ENCODE measurements around the gene RIPOR2.

The RIPOR2 gene

DNA sequence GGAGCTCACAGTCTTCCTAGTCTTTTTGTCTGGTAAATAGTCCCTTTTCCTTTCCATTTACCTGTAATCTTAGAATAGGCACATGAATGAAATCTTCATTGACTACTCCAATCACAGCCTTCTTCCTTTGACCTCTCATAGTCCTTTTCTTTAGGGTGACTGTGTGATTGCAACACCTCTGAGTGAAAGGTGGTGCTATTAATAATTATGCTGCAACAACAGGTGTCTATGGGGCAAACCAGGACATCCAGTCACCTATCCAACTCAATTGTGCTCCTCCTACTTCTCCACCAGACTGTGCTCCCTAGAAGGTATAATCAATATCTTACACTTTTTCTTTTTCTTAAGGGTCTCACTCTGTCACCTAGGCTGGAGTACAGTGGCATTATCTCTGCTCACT, 29.4 kb downstream of the RIPOR2 start:
- DNase-seq (ENCODE audit: low read depth in 3 of 3) = no peak

GRCh38 chr6:24905483-24905882, 30.3 kb downstream of the RIPOR2 start:
- no peak for DNase-seq (ENCODE audit: low read depth in 3 of 3)

DNA sequence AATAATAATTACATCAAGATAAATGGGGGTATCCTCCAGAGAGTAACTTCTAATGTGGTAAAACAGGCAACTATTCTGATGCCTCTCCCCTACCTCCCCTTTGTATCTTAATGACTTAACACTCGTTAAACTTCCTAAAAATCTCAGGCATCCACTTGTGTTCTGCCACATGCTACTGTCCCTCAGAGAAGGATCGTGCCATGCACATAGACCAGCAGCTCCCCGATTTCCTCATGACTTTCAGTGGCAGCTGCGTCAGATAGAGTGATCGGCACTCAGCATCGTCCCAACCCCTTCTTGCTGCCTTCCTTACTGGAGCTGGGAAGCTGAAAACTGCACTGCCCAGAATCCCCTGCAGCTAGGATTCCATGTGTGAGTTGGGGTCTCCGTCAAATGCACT, 32.1 kb downstream of the RIPOR2 start:
- DNase-seq (ENCODE audit: low read depth in 3 of 3) = no peak

GRCh38 chr6:24902782-24903181, 33.0 kb downstream of the RIPOR2 start:
- DNase-seq (ENCODE audit: low read depth in 3 of 3) = no peak

GRCh38 chr6:24901698-24902328, 33.9 kb downstream of the RIPOR2 start:
- no peak for DNase-seq (ENCODE audit: low read depth in 3 of 3)

DNA sequence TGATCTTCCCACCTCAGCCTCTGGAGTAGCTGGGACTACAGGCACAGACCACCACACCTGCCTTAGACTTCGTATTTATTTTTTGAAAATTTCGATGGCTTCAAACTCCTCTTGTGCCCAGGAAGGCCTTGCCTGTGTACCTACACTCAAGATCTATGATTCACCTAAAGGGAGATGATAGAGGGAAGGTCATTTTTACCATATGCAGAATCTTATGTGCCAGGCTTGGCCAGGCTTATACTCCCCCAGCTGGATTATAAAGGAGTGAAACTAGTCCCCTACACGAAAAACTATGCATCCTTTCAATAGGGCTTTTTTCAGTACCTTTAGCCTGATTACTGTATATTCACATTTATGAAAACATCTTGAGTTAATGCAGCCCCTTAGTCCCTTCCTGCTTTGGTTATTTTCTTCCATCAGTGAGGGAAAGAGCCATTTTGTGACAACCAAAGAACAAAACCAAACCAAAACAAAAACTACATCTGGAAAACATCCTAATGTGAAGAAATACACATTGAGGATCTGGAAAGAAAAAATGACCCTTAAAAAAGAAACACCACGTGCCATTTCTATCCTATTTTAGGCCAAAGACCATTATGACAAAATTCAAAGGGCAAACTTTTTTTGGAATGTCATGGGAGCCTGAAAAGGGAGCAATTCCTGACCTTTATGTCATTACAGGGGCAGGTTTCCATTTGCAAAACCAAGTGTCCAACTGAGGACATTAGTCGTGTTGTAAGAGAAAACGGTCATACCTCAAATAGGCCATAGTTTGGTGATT, 34.7 kb downstream of the RIPOR2 start:
- no peak for DNase-seq (ENCODE audit: low read depth in 3 of 3)

DNA sequence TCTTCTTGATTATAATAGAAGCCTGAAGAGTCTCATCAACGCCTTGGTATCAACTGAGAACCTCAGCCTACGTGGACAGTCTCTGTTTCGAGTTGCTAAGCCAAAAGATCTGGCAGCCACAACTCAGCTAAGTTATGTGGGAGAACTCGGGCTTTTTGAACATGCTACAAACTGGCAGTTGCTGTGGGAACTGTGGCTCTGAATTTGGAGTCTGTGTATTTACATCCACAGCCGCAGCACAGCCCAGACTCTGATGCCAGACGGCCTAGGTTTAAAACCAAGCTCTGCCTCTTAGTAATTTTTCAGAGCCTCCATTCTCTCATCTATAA, 35.8 kb downstream of the RIPOR2 start:
- peak in 2 of 3 experiments; percentile 27 to 46 for DNase-seq (ENCODE audit: low read depth in 3 of 3)

- no peak for DNase-seq (ENCODE audit: low read depth in 3 of 3)
These were observed 36.4 kb downstream of the RIPOR2 start for GRCh38 chr6:24899136-24899996.

- DNase-seq (ENCODE audit: low read depth in 3 of 3) = no peak
These were observed 37.1 kb downstream of the RIPOR2 start for GRCh38 chr6:24898676-24899075.

DNA sequence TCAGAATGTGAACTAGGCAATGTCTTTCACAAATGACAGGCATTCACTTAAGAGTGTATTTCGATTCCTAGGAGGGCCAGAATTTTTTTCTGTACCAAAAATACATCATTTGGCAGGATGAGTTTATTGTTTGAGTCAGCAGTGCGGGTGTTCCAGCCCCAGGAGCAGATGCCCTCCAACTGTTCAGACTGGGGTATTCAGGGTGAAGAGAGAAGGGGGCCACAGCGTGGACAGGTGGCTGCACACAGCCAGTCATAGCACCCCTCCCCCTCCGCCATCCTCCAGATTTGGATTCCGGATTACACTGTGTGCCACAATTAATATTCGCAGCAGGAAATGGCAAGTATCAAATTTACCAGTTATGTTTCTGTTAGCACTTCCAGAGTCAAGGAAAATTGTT, 38.6 kb downstream of the RIPOR2 start:
- DNase-seq (ENCODE audit: low read depth in 3 of 3) = no peak

DNA sequence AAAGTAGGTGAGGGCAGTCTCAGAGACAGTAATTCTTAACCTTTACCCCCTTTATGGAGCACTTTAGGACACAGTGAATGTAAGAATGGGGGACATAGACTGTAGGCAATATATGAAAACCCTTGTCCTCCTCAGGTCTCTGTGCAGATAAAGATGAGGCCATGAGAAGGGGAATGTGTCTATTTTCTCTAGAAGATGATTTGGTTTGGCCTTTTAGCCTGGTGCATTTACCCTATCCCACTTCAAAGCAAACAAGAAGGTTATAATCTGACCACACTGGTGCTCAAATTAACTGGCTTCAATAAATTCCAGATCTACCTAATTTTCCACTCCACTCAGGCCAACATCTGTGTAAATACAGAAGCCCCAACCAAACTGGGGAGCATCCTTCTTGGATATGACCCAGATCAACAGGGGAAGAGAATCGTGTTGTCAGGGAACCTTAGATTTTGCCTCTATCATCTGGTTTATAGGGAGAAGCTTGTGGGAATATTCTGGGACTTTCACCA, 42.4 kb downstream of the RIPOR2 start:
- no peak for DNase-seq (ENCODE audit: low read depth in 3 of 3)

DNA sequence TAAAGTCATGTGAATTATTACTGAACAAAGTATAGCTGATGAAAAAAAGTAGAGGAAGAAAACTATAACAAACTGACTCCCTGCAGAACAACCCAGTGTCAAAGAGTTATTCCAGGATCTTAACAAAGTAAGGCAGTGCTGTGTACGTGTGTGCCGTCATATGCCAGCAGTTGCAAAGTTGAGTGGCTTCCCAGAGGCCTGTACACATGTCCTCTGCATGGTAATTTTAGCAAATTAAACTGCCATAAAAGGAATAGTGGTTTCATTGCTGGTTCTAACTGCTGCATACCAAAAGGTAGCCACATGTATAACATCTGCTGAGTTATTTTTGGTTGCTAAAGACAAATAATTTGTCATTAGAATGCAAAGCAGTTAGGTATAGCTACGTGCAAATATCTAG, 44.8 kb downstream of the RIPOR2 start:
- no peak for DNase-seq (ENCODE audit: low read depth in 3 of 3)

- no peak for DNase-seq (ENCODE audit: low read depth in 3 of 3)
These were observed 45.3 kb downstream of the RIPOR2 start for GRCh38 chr6:24890471-24890870.

- no peak for DNase-seq (ENCODE audit: low read depth in 3 of 3)
These were observed 46.9 kb downstream of the RIPOR2 start for GRCh38 chr6:24888715-24889370.

DNA sequence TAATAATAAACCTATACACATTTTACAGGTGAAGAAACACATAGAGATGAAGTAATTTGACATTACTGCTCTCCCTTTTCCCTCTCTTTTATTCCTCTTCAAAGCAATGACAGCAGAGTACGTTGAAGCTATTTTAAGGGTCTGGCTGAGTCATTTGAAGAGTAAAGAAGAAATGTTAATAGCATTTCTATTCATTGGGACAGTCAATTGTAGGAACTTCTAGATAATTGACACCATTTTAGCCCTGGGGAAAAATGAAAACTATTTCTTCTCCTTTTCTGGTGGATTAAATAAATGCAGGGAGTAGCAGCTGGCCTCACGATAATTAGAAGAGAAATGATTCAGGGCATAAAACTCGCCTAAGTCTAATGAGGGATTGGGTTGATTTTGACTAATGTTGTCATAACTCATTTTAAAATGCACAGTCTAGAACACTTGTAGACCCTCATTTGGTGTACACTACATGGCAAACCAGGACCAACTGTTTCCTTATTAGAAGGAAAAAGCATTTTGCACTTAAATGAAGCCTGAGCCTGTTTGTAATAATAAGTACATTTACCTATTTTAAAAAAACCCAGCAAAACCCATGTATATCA, 48.1 kb downstream of the RIPOR2 start:
- no peak for DNase-seq (ENCODE audit: low read depth in 3 of 3)

DNA sequence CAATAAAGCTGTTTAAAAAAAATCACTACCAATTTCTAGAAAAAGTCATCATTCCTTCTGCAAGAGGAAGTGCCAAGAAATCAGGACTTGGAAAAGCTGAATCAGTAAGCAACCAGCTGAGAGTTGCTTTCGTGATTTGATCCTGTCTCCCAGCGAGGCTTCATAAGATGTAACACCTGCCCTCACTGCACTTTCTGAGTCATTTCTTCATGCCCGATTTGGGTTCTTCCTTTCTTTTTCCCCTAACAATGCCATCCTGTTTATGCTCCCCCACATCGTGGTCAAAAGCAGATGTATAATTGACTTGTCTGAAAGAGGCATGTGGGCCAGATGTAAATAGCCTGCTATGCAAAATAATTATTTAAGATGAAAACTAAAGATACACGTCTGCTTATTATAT, 52.1 kb downstream of the RIPOR2 start:
- peak in 2 of 3 experiments; percentile 24 to 25 for DNase-seq (ENCODE audit: low read depth in 3 of 3)

DNA sequence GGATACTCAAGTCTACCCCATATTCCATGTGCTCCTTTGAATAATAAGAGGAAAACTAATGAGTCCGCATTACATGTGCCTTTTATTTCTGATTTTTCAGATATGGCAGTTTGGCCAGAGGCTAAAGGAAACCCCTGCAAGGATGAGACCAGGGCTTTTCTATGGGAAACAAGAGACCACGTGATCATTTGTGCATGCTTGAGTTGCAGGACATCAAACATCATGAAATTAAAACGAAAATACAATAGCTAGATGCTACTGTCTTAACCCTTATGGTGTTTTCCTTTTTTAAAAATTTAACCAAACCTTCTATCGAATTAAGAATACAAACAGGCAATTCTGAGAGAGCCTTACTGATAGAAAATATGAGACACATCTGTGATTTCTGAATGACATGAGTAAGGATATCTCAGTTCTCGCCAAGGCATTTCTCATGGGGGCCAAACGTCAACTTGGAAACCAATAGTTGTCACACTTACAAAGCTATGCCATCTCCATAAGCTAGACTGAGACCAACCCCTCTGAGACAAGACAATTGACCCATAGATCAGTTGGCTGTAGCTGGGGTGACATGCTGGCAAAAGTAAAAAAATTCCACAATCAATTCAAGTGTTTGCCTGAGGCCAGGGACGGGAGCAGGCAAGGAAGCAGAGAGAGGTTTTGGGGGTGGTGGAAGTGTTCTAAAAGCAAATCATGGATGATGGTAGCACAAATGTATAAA, 52.8 kb downstream of the RIPOR2 start:
- no peak for DNase-seq (ENCODE audit: low read depth in 3 of 3)

- no peak for DNase-seq (ENCODE audit: low read depth in 3 of 3)
These were observed 53.5 kb downstream of the RIPOR2 start for GRCh38 chr6:24882295-24882694.

DNA sequence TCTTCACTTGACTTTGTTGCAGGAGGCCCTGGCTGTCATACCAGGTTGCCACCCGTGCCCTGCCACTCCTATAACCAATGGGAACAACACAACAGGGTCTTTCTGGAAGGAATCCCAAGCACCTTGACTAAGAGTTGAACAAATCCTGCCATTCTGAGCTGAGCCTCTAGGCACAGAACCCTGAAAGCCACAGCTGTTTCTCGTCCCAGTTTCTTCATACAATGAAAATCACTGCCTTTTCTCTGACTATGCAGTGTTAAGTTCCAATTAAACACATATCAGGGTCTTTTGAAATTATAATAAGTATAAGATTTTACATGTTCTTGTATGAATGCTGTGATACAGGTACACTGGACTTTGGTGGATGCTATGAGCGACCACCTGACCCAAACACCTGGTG, 54.4 kb downstream of the RIPOR2 start:
- DNase-seq (ENCODE audit: low read depth in 3 of 3) = no peak

DNA sequence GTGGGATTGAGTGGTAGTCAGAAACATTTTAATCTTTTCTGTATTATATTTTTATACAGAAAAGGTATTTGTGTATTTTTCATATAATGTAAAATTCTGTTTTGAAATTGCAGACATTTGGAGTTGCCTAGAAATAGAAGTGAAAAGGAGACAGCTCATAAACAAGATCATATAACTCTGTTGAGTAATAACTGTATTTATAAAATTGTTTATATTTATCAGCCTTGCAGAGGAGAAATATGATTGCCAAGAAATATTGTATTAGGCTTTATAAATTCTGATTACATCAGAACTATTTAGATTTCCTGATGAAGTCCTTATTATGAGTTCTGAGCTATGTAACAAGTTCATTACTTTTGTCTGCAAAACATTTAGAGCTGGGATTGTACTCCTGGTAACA, 55.3 kb downstream of the RIPOR2 start:
- DNase-seq (ENCODE audit: low read depth in 3 of 3) = no peak

DNA sequence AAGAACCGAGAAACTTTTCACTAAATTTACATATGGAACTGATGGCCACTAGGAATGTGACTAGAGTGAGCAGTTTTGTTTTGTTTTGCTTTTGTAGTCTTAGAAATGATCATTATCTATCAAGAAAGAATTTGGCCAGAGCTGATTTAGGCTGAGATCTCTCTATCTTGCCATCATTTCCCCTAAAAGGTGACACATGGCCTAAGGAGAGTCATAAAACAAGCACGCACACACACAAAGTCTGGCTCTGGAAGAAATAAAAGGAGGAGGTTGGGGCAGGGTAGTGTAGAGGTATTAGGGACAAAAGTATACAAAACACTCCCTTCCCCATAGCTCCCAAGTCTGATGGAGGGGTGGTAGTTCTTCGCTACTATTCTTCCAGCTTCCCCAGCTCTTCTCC, 56.4 kb downstream of the RIPOR2 start:
- DNase-seq (ENCODE audit: low read depth in 3 of 3) = no peak

Measured in stimulated activated CD4-positive, alpha-beta T cell treated with anti-CD3 and anti-CD28 coated beads, TNF-alpha, amount 100 ng/mL, for 24 hours (primary cell).